ENCODE results near the gene FAM114A1.
"Not testable (repeated sequence)": the region's sequence is repeated elsewhere in the genome, so short reads cannot be mapped to it uniquely, and the experiment has no call there.

FAM114A1 gene

DNA sequence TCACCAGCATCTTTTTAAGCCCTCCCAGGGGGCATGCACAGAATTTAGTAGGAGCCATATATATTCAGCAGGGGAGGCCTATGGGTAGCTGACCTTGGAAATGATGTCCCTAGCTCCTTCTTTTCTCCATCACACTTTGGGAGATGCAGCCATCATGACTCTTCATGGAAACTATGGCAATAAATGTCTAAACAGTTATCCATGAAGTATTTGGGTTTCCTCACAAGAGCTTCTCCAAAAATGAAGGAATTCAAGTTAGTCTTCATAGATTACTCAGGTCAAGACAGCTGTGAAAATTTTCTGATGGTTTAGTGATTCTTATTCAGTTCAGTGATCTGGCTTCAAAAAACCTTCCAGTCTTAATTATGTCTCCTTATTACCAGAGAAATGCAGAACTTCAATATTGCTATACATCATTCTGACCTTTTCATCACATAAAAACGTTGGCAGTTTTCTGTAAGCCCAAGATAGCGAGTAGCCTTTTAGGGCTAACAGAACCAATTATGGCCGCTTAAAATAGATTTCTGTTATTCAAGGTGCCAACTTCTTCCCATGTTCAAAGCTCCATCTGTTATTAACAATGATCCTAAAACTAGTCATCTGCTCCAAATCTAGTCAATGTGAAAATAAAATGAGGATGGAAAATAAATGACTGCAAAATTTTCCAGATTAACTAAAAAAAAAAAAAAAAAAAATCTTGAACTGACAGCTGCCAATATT, 112.1 kb downstream of the FAM114A1 start:
- no peak for DNase-seq

DNA sequence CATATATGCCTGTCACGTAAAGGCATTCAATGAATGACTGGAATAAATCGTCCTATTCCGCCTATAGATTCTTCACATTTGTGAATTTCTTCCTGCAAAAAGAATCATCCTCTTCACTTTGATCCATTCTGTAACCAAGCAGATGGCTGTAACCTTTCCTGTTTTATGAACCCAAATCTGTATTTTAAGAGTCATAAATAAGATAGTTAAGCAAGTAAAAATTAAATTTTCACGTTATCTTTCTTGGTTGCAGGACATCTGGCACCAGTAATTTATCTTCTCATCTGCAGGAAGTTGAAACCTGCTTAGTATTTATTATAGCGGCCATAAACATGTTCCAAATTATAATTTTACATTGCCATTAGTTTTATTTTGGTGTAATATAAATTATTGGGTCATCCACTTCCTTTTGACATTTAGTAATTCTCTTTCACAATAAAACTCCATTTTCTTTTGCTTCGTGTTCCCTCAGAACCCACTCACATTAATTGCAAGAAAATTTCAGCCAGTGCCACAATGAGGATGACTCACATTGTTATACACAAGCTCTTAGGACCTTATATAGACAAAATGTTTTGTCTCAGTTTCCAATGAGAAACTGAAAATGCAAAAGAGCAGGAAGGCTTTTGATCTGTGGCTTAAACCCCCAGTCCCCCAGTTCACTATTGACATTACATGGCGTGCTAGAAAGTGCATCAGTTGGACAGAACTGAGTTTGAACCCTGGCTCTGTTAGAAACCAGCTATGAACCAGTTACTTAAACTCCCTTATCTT, 113.5 kb downstream of the FAM114A1 start:
- peak; percentile 33 for DNase-seq

DNA sequence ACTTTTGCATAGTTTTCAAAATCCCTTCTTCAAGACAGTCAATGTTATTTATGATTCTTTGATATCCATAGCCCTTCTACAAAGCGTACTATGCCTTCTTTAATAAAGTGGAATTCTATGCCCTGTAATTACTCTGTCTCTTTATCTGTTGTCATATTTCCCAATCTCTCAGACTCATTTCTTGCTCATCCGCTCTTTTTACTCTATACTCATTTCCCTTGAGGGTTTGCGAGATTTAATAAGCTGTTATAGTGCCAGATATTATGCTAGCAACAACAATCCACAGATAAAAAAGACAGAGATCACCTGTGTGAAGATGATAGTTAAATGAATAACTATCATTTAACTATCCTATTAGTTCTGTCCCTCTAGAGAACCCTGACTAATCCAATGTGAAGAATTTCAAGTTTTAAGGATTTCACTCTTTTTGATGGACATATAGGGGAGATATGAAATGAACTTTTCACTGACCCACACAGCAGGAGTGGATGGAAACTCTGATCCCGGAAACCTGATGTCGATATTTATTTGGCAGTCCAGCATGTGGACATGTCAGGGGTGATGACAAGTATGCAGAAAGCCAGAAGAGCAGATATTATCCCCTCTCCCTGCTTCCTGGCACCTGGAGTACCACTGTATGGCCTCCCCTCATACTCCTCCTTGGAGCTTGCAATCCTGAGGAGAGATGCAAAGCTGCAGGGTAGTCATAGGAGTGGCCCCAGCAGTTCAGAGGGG, 114.9 kb downstream of the FAM114A1 start:
- no peak for DNase-seq

- no peak for DNase-seq
These were observed 115.7 kb downstream of the FAM114A1 start for GRCh38 chr4:38983291-38983690.

DNA sequence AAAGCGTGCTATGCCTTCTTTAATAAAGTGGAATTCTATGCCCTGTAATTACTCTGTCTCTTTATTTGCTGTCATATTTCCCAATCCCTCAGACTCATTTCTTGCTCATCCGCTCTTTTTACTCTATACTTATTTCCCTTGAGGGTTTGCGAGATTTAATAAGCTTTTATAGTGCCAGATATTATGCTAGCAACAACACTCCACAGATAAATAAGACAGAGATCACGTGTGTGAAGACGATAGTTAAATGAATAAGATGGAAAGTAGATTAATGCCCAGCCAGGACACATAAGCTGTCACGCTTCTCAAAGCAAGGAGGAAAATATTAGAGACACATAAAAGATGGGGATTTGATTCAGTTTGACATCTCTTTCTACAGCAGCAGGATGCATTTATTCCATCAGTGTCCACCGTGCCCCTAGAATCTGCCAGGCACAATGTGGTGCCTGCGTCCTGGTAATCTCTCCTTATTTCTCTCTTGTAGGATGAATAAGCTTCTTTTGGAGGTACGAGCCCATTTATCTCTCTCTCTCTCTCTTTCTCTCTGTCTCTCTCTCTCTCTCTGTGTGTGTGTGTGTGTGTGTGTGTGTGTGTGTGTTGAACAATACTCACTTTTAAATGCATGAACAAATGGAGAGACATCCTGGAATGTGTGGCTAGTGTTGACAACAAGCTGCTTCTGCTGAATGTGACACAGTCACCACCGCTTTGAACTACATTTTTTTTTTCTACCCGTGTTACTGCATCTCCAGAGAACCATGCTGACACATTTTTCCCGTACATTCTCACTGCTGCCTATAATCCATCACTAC, 116.4 kb downstream of the FAM114A1 start:
- DNase-seq: no peak

DNA sequence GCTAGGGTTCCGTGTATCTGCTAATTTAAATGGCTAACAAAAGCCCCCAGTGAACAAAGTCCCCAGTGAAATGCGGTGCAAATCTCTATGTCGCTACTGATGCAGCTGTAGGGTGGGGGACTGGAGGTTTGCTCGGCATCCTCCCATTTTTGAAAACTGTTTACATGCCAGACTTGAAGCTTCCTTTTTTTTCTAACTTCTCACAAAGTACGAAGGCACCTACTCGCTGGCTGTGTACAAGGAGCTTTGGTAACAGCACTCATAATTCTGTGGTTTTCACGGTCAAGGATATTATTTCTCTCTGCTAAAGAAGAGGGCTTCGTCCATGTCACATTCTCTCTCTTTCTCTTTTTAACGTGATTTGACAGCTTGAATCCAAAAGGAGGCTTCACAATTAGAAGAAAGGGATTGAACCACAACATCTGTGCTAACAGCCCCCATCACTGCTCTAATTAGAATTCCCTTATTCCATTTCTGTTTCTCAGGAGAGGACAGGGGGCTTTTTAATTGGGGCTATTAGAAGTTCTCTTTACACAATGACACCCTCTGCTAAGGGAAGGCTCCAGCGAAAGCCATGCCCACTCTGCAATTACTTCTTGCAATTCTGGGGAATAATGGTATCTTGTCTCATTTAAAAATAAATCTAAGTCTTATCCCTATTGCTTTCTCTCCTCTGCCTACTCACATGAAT, 117.9 kb downstream of the FAM114A1 start:
- DNase-seq: peak; percentile 10

DNA sequence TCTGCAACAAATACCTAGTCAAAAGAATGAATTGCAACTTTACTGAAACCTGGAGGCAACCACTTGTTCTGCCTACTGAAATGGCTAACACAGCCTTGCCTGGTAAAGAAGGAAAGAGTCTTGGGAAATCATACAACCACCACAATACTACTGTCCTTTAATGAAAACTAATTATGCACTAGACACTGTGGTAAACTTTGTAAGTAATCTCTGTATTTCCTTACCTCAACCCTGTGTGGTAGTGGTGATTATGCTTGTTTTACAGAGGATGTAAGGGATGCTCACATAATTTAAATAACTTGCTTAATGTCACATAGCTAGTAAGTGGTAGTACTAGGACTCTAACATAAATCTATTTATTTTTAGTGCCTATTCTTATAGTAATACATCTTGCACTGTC, 119.9 kb downstream of the FAM114A1 start:
- no peak for DNase-seq

DNA sequence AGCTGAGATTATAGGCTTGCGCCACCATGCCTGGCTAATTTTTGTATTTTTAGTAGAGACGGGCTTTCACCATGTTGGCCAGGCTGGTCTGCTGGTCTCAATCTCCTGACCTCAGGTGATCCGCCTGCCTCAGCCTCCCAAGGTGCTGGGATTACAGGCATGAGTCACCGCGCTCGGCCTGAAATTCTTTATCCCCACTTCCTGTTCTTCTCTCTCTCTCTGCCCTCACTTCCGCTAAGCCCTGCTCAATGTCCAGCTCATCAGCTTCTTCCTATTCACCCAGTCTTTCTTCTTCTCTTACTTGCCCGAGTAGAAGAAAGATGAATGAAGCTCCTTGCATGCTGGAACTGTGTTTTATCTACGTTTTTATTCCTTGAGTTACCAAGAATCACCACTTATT, 120.7 kb downstream of the FAM114A1 start:
- not testable (repeated sequence) for DNase-seq

- no peak for DNase-seq
These were observed 121.9 kb downstream of the FAM114A1 start for GRCh38 chr4:38989487-38989886.

GRCh38 chr4:38990241-38990640, 122.6 kb downstream of the FAM114A1 start:
- no peak for DNase-seq

GRCh38 chr4:38993683-38994082, 126.1 kb downstream of the FAM114A1 start:
- no peak for DNase-seq

GRCh38 chr4:38994135-38994534, 126.5 kb downstream of the FAM114A1 start:
- no peak for DNase-seq
